NCI-H345 treated with DMSO at 0.1 percent for 48 hours (cell line): ENCODE measurements around the gene DCDC2.
"Not testable (repeated sequence)": the region's sequence is repeated elsewhere in the genome, so short reads cannot be mapped to it uniquely, and the experiment has no call there.

Experiments used
- DNase-seq: peaks from one replicate; lab custom pipeline; 2025; ENCODE audit not compliant: unreplicated experiment; lab: John Stamatoyannopoulos, UW

DCDC2 gene

DNA sequence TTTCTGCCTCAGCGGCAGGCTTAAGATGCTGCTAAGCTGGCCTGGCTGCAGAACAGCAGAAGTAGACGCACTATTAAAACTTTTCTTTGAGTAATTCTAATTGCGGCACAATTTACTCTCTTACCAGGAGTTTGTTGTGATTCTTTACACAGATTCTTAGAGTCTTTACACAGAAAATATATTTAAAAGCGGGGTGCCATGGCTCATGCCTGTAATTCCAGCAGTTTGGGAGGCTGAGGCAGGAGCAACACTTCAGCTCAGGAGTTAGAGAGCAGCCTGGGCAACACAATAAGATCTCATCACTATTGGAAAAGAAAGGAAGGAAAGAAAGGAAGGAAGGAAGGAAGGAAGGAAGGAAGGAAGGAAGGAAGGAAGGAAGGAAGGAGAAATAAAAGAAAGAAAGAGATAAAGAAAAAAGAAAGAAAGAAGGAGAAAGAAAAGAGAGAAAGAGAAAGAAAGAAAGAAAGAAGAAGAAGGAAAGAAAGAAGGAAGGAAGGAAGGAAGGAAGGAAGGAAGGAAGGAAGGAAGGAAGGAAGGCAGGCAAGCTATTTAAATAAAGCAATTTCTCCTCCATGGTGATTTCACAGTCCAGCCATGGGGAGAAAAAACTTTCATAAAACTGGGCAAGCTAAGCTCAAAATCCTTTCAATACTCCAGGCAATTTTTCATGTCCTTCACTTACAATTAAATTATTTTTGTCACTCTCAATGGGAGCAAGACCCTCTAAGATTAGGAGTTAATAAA lies 23.8 kb upstream of the DCDC2 start:
- DNase-seq: no peak

DNA sequence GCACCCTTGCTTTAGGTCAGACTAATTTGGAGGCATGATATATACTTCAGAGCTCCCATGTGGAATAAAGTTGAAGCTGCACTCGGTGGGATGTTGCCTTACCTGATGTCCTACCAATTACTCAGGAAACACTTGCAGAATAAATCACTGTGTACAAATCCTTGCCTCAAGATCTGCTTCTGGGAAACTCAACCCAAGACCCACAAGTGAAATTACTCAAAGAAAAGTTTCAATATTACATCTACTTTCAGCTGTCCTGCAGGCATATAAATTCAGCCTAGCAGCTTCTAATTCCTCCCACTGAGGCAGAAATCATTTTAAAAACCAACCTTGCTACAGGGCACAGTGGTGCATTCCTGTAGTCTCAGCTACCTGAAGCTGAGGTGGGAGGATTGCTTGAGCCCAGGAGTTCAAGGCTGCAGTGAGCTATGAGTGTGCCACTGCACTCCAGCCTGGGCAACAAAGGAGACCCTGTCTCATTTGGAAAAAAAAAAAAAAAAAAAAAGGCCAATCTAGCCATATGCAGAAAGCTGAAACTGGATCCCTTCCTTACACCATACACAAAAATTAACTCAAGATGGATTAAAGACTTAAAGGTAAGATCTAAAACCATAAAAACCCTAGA lies 20.7 kb upstream of the DCDC2 start:
- no peak for DNase-seq

- no peak for DNase-seq
These were observed 19.0 kb upstream of the DCDC2 start for GRCh38 chr6:24376871-24377270.

DNA sequence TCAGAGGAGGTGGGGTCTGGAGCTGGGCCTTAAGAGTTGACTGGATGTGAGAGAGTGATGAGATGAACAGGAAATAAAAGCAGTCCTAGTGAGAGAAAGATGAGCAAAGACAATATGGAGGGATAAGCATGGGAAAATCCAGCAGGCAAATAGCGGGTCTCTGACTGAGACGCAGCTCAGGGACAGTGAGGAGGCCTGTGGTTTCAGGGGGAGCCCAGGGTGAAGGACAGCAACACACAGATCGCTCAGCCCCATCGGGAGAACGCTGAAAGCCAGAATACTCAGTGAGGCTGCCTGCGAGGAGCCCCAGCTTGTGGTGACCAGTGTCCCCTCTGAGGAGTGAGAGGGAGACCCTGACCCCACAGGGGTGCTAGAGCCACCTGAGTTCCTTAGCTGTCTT lies 16.8 kb upstream of the DCDC2 start:
- DNase-seq: no peak

DNA sequence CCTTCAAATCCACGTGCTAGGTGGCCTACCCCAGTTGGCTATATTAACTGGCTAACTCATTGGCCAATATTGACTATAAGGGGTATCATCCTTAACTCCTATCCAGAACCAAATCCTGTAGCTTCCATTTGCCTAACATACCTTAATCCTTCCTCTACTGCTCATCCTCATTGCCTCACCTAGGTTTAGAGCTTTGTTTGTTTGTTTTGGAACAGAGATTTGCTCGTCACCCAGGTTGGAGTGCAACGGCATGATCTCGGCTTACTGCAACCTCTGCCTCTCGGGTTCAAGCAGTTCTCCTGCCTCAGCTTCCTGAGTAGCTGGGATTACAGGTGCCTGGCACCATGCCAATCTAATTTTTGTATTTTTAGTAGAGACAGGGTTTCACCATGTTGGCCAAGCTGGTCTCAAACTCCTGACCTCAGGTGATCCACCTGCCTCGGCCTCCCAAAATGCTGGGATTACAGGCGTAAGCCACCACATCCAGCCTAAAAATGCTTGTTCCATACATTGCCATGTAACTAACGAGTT lies 7.3 kb upstream of the DCDC2 start:
- DNase-seq: not testable (repeated sequence)

DNA sequence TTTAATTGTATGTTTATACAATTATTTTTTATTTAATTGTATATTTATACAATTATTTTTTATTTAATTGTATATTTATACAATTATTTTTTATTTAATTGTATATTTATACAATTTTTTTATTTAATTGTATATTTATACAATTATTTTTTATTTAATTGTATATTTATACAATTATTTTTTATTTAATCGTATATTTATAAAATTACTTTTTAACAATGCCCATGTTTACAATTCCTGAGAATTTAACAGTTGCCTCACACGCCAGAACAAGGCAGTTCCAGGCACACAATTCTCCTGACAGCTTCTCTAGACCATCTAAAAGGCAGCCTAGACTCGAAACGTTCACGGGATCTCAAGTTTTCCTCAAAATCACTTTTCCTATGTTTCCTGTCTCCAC lies 4.5 kb upstream of the DCDC2 start:
- not testable (repeated sequence) for DNase-seq

GRCh38 chr6:24359640-24360454 lies 2.0 kb upstream of the DCDC2 start:
- peak; percentile 80 for DNase-seq

GRCh38 chr6:24358219-24358821 lies 461 bp upstream of the DCDC2 start:
- no peak for DNase-seq

GRCh38 chr6:24356310-24356973 lies 1.4 kb downstream of the DCDC2 start:
- no peak for DNase-seq

GRCh38 chr6:24355393-24355792 lies 2.5 kb downstream of the DCDC2 start:
- no peak for DNase-seq

DNA sequence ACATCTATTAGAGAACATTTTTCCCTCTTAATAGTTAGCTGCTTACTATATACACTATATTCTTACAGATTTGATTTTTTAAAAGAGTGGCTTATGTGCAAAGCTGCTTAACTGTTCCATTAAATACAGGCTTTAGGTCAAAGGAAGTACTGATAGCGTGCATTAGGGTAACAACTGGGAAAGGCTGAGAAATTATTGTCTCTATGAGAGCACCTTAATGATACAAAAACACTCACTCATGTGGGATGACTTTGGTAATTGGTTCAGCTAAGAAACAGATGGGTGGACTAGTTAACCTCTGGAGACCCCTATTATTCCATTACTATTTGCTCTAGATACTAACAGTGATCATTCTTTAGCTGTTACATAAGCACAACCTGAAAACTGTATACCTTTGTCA lies 4.0 kb downstream of the DCDC2 start:
- no peak for DNase-seq

DNA sequence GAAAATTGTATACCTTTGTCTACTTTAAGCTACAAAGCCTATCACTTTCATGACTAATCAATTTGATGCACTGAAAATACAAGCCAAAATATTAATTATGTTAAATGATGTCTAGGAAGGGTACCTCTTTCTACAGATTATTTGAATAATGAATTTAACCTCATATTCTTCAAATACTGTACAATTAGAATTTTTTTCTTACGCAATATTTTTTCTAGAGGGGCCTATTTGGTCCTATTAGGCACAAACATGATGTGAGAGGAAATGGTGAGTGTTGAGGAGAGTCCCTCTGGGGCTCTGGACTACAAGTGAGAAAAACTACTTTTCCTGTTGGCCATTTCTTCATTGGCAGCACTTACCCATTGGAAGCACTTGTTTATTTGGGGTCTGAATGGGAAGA lies 5.4 kb downstream of the DCDC2 start:
- no peak for DNase-seq

DNA sequence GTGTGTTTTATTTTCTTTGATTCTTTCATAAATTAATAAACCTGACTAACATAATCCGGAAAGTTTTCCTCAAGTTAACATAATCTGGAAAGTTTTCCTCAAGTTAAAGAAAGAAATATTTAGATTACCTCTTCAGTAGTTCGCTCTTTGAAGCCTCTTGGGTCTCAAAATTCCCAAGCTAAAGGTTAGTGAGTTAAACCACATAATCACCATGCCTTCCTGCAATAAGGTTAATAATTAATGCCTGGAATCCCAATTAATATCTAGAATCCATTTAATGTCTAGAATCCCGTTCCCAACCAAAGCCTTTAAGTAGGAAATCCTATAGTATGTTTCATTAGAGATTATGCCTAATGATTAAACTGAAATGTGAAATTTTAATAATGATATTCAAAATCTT lies 12.9 kb downstream of the DCDC2 start:
- DNase-seq: no peak

DNA sequence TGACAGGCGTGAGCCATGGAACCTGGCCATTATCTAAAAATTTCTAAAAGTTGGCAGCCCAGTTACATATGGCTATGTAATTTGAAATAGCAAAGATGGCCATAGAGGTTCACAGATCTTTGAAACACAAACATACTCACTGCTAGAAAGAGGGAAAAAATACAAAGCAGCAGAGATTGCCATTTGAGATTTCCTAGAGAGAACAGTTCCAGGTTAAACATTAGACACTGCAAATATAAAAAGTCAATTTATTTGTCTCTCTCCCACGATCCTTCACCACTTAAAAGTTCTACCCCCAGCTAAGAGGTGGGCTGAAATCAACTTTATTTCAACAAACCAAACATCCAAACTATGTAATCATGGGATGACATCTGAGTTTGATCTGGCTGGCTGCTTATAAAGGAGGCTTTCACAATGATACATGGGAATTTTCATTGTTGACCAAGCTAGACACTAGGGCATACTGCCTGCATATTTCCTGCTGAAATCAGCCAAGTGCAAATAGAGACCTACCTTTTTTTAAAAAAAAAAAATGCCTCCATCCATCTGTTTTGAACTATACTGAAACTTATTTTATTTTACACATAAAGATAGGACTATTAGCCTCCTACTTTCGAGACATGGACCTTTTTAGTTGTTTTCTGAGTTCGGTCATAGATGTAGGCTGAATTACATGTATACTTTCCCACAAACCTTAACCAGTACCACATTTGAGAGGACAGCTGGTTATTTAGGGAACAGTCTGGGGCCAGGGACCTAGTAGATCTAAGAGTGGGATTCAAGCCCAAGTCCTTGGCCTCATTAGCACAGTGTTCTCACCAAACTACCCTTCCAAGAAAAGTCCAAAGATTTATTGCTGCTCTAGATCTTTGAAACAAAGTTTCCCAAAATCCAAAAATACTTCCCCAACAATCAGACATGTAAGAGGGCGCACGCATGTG lies 16.6 kb downstream of the DCDC2 start:
- DNase-seq: no peak

DNA sequence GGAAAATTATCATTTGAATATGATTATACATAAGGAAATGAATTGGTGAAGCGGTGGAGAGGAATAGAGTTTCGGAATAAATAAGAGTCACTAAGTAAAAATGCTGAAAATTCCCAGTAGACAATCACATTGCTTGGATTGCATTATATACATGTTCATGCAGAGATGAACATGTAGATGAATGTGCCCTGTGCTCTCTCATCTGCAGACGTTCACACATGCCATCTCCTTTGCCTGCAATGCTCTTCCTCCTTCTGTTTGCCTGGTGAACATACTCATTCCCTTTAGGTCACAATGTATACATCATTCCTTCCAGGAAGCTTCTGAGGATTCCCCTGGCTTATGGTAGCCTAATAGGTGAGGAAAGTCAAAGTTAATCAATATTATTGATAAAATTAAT lies 17.9 kb downstream of the DCDC2 start:
- DNase-seq: no peak

- DNase-seq: no peak
These were observed 23.6 kb downstream of the DCDC2 start for GRCh38 chr6:24334285-24334684.

DNA sequence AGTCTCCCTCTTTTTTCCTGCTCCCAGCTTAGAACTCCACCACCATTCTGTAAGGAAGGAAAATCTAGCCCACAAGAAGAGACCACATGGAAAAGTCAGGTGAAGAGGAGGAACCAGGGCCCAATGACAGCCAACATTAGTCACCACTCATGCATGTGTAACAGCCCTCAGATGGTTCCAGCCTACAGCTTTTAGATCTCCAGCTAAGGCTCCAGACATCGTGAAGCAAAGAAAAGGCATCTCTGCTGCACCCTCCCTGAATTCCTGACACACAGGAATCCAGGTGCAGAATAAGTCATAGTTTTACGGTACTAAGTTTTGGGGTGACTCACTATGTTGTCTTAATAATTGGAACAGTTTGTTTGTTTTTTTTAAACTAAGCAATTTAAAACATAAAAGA lies 25.5 kb downstream of the DCDC2 start:
- no peak for DNase-seq

GRCh38 chr6:24330137-24330732 lies 27.6 kb downstream of the DCDC2 start:
- no peak for DNase-seq

GRCh38 chr6:24329451-24329850 lies 28.4 kb downstream of the DCDC2 start:
- no peak for DNase-seq
